NOMO-1 (cell line): ENCODE measurements around the gene TMEM259.

ENCODE experiments used
- DNase-seq, 2 experiments: peaks; one replicate each; lab custom pipeline; 2025; ENCODE audit not compliant: unreplicated experiment in 2 of 2; lab: John Stamatoyannopoulos, UW

TMEM259 gene

GRCh38 chr19:1004803-1005664 lies 15.9 kb downstream of the TMEM259 start:
- DNase-seq: no peak

DNA sequence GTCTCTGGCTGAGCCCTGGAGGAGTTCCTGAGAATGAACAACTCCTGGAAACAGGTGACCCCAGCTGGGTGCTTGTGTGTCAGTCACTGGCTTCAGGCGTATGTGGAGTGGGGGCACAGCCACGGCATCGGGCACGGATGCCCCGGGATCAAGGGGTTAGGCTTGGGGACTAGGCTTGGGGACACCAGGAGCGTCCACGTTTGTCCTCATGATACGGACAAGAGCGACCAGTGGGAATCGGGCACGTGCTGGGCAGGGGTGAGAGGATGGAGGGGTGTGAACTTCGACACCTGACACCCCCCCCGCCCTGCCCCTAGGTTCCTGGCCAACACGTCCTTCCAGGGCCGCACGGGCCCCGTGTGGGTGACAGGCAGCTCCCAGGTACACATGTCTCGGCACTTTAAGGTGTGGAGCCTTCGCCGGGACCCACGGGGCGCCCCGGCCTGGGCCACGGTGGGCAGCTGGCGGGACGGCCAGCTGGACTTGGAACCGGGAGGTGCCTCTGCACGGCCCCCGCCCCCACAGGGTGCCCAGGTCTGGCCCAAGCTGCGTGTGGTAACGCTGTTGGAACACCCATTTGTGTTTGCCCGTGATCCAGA lies 16.6 kb downstream of the TMEM259 start:
- DNase-seq: no peak

DNA sequence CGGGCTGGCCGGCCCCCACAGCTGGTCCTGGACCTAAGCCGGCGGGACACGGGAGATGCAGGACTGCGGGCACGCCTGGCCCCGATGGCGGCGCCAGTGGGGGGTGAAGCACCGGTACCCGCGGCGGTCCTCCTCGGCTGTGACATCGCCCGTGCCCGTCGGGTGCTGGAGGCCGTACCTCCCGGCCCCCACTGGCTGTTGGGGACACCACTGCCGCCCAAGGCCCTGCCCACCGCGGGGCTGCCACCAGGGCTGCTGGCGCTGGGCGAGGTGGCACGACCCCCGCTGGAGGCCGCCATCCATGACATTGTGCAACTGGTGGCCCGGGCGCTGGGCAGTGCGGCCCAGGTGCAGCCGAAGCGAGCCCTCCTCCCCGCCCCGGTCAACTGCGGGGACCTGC lies 17.6 kb downstream of the TMEM259 start:
- DNase-seq: no peak

DNA sequence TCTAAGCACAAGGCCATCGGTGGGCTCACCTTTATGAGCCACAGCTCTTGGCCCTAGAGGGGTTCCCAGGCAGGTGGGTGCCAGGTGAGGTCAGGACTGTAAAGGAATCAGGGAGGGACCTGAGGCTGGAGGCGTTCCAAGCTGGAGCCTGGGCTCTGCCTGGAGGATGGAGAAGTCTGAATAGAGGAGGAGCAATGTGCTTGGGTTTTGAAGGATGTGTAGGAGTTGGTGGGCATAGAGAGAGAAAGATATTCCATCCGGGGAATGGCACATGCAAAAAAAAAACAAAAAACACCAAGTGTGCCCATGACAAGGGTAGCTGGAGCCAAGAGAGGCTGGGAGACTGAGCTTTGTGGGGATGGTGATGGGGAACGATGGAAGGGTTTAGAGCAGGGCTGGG lies 18.3 kb downstream of the TMEM259 start:
- DNase-seq: no peak

- peak; percentile 16 to 46 for DNase-seq
These were observed 19.3 kb downstream of the TMEM259 start for GRCh38 chr19:1001538-1002166.

DNA sequence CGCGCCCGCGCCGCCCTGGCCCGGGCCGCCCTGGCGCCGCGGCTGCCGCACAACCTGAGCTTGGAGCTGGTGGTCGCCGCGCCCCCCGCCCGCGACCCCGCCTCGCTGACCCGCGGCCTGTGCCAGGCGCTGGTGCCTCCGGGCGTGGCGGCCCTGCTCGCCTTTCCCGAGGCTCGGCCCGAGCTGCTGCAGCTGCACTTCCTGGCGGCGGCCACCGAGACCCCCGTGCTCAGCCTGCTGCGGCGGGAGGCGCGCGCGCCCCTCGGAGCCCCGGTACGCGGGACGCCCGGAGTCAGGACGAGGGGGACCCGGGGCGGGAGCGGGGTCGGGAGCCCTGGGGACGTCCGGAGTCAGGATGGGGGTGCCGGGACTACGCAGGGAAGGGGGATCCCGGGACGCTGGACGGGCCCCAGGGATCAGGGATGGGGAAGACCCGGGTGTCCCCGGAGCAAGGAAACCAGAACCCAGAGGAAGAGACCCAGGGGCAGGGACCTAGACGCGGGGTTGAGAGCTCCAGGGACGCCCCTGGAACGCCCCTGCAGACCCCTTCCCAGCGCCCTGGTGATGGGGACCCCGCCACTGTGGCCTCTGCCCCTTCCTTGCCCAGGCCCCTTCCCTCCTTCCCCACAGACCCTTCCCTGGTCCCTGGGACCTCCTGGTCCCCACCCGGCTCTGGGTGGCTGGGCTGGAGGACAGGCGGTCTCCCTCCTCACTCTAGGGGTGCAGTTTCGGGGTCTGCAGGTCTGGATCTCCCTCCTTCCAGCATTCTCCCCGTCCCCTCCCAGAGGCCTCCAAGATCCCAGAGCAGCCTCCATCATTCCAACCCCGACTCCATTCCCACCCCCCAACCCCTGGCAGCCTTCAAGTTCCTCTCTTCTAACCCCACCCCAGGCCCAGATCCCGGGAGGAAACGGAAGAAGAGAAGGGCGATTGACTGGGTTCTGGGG lies 20.1 kb downstream of the TMEM259 start:
- DNase-seq: no peak

DNA sequence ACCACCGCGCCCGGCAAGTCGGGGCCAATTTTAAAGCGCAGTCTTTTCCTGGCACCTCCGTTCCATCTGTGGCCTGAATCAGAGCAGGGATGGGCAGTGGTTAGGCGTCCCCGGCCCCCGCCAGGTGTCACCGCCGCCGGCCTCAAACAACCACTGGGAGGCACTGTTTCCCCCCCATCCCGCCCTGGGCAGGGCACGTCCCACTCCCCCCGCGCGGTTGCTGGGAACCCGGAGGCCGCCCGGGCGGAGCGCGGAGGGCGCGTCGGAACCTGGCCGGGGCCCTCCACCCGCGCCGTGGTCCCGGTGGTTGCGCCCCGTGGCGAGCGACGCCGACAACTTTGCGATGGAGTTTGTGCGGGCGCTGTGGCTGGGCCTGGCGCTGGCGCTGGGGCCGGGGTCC lies 20.8 kb downstream of the TMEM259 start, which contains the start of gene GRIN3B:
TSS of gene GRIN3B (plus strand) at position 325 of the 400 bp plus-strand sequence. CDS start at position 344, 19 bp downstream.
- DNase-seq: peak; percentile 46 to 73

DNA sequence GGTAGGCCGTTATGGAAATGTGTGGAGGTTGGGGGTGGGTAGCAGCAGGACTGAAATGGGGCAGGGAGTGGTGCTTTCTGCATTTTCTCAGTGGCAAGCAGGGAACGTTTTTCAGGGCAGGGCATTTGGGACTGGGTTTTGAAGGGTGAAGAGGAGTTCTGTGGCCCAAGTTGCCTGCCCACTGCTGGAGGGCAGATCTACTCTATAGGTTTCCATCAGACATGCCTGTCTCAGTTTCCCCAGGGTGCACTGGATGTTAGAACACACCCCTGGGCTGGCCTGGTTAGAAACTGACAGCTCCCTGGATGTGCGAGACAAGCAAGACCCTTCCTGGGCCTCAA lies 21.6 kb downstream of the TMEM259 start:
- DNase-seq: no peak

GRCh38 chr19:998064-998463 lies 22.9 kb downstream of the TMEM259 start:
- no peak for DNase-seq

DNA sequence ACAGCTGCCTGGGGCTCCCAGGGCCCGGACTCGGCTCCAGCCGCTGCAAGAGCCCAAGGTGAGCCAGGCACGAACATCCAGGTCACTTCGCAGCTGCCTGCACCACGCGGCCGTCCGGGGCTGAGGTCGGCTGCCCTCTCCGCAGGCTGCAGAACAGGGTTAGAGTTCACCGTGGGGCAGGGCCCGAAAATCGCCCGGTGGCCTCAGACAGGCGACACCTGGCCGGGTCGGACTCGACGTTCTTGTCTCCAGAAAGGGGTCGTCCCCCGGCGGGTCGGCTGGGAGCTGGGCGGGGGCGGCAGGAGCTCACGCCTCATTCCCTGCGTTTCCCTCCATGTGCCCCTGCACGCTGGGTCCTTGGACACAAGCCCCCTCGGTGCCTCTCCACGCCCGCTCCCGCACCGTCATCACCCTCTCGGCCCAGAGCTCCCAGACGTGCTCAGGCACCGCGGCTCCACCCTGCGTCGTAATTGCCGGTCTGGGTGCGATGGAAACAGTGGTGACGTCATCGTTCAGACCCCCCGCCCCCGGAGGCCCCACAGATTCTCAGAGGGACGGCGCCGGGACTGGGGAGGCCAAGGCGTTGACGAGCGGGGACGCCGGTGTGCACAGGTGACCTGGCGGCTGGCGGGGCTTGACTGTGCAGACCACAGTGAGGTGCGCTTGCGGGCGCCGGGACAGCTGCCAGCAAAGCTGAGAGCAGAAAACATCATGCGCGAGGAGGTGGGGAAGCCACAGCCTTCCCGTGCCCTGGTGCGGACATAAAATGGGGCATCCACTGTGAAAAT lies 24.7 kb downstream of the TMEM259 start:
- DNase-seq: no peak

GRCh38 chr19:995051-995827 lies 25.7 kb downstream of the TMEM259 start:
- DNase-seq: no peak

DNA sequence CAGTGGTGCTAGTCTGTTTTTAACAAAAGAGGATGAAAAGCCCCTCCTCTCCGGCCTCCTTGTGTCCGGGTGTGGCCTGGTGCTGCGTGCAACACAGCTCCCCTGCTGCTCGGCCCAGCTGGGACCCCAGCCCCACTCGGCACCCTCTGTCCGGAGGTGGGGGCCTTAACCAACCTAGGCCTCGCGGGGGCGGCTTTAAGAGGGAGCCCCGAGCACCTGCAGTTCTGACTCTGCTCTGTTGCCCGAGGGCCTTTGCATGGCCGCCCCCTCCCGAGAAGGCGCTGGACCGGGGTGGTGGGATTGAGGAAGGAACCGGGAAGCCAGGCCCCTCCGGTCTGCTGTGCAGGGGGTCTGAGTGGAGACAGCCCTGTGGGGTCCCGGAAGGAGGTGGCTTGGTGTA lies 26.4 kb downstream of the TMEM259 start:
- DNase-seq: no peak

GRCh38 chr19:993831-994393 lies 27.0 kb downstream of the TMEM259 start:
- no peak for DNase-seq

DNA sequence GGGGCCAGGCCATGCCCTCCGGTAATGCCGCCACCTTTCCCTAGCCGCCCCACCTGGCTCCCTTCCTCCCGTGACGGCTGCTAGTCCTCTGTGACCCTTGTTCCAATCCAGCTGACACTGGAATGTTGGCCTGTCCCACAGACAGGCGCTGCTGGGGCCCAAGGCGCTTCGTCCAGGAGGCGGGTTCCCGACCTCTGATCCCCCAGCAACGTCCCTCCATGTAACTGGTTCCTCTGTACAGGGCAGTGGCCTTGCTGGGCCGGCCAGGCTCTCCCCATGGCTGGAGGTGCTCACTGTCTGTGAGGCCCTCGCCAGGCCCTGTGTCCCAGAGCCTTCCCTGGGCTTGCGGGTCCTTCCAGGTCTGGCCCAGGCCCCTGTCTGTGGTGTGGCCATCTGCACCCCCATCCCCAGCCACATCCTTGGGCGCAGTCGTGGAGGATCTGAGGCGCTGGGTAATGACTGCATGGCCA lies 27.5 kb downstream of the TMEM259 start:
- no peak for DNase-seq

GRCh38 chr19:992670-993055 lies 28.3 kb downstream of the TMEM259 start:
- DNase-seq: no peak

- no peak for DNase-seq
These were observed 28.8 kb downstream of the TMEM259 start for GRCh38 chr19:991932-992669.

GRCh38 chr19:991174-991931 lies 29.6 kb downstream of the TMEM259 start:
- DNase-seq: no peak
